Activated naive CD8-positive, alpha-beta T cell treated with anti-CD3 and anti-CD28 coated beads, Interleukin-2, amount 10 ng/mL, durations not matched to agents 7 days and 5 days (primary cell): ENCODE results near the gene CELSR3. TPM values are rescaled to one million over a fixed set of nuclear protein-coding genes. Genes with fewer than 3 reads are reported as not detected.

Experiments
- ATAC-seq: fragments of 150-1000 bp; cut with Tn5 transposase; one replicate; pipeline ENCODE4 v1.10.0; 2021; ENCODE audit warnings: low read depth, moderate library complexity
- POLR2A ChIA-PET: fragments of 350-600 bp; sonication (Branson Sonifier 250); formaldehyde crosslinking; loops from one replicate; lab custom pipeline; 2021; ENCODE audit warnings: antibody characterized with exemption; lab: Charles Lee
- DNase-seq: peaks from one replicate; pipeline ENCODE4 v3.0.0; 2021
- H3K27ac Mint-ChIP-seq: one replicate; pipeline ENCODE4 v1.8.0; 2022; ENCODE audit warnings: mild to moderate bottlenecking, mixed read lengths
- H3K27me3 Mint-ChIP-seq: one replicate; pipeline ENCODE4 v1.8.0; 2022; ENCODE audit warnings: mild to moderate bottlenecking, moderate library complexity, mixed read lengths
- H3K36me3 Mint-ChIP-seq: one replicate; pipeline ENCODE4 v1.8.0; 2021; ENCODE audit warnings: mild to moderate bottlenecking, mixed read lengths
- H3K4me1 Mint-ChIP-seq: one replicate; pipeline ENCODE4 v1.8.0; 2021; ENCODE audit warnings: mixed read lengths
- H3K4me3 Mint-ChIP-seq: one replicate; pipeline ENCODE4 v1.8.0; 2022; ENCODE audit warnings: mild to moderate bottlenecking, moderate library complexity, mixed read lengths
- H3K9me3 Mint-ChIP-seq: one replicate; pipeline ENCODE4 v1.8.0; 2021; ENCODE audit warnings: mixed read lengths
- total RNA-seq, 2 experiments: library from RNA; stranded (reverse); gene quantifications; one replicate each; pipeline ENCODE4 v1.2.3, GENCODE V29; 2021

The CELSR3 gene
- total RNA-seq, 2 experiments from 2014 or later = 15.6 to 16.2 TPM

- POLR2A ChIA-PET = no interaction called here
- peaks cover 14% of the 10 kb centered on the region for H3K36me3 Mint-ChIP-seq
- ATAC-seq (no peak), DNase-seq (no peak)
- no peak overlapping the region for H3K27ac Mint-ChIP-seq
- H3K4me3 Mint-ChIP-seq = no peak overlapping the region
- no peaks in the 10 kb centered on the region for H3K9me3 Mint-ChIP-seq
- H3K4me1 Mint-ChIP-seq = peaks cover 2% of the 10 kb centered on the region
- H3K27me3 Mint-ChIP-seq = no peaks in the 10 kb centered on the region
Observed at GRCh38 chr3:48693826-48694225, 31.1 kb upstream of the CELSR3 start.

- Mint-ChIP-seq H3K9me3 (no peaks in the 10 kb centered on the region), H3K36me3 (peaks cover 15% of the 10 kb centered on the region), H3K27me3 (no peaks in the 10 kb centered on the region), H3K4me3 (no peak overlapping the region), H3K27ac (no peak overlapping the region), H3K4me1 (peaks cover 2% of the 10 kb centered on the region)
- ATAC-seq (no peak), DNase-seq (no peak)
- POLR2A ChIA-PET = interaction anchor here (0.5 kb wide), 1 partner anchor 317 kb away, joined by 3 read pairs; no protein-coding TSS in a partner anchor
Observed at GRCh38 chr3:48692551-48692950, 29.9 kb upstream of the CELSR3 start.

GRCh38 chr3:48690846-48691458 lies 28.3 kb upstream of the CELSR3 start:
- Mint-ChIP-seq H3K4me3 (no peak overlapping the region), H3K4me1 (peaks cover 7% of the 10 kb centered on the region), H3K9me3 (no peaks in the 10 kb centered on the region), H3K36me3 (peaks cover 16% of the 10 kb centered on the region), H3K27me3 (no peaks in the 10 kb centered on the region), H3K27ac (no peak overlapping the region)
- DNase-seq = no peak
- POLR2A ChIA-PET = no interaction called here
- ATAC-seq = no peak

- ATAC-seq = no peak
- Mint-ChIP-seq H3K27me3 (no peaks in the 10 kb centered on the region), H3K36me3 (peaks cover 9% of the 10 kb centered on the region), H3K27ac (no peak overlapping the region), H3K9me3 (no peaks in the 10 kb centered on the region), H3K4me1 (peaks cover 13% of the 10 kb centered on the region), H3K4me3 (no peak overlapping the region)
- no peak for DNase-seq
- POLR2A ChIA-PET = no interaction called here
Observed at GRCh38 chr3:48689384-48689783, 26.7 kb upstream of the CELSR3 start.

- Mint-ChIP-seq H3K36me3 (peaks cover 11% of the 10 kb centered on the region), H3K27ac (no peak overlapping the region), H3K27me3 (no peaks in the 10 kb centered on the region), H3K4me1 (peaks cover 17% of the 10 kb centered on the region), H3K9me3 (no peaks in the 10 kb centered on the region), H3K4me3 (no peak overlapping the region)
- POLR2A ChIA-PET = no interaction called here
- DNase-seq (no peak), ATAC-seq (no peak)
Observed at GRCh38 chr3:48688737-48689075, 26.0 kb upstream of the CELSR3 start.

- Mint-ChIP-seq H3K4me3 (no peak overlapping the region), H3K27ac (no peak overlapping the region), H3K27me3 (no peaks in the 10 kb centered on the region), H3K36me3 (peaks cover 13% of the 10 kb centered on the region), H3K4me1 (peaks cover 22% of the 10 kb centered on the region), H3K9me3 (no peaks in the 10 kb centered on the region)
- POLR2A ChIA-PET = no interaction called here
- ATAC-seq = no peak
- DNase-seq = no peak
Observed at GRCh38 chr3:48688032-48688736, 25.5 kb upstream of the CELSR3 start.

- H3K27ac Mint-ChIP-seq = no peak overlapping the region
- H3K4me1 Mint-ChIP-seq = peaks cover 21% of the 10 kb centered on the region
- no peak for DNase-seq
- POLR2A ChIA-PET = no interaction called here
- ATAC-seq = no peak
- H3K36me3 Mint-ChIP-seq = peaks cover 14% of the 10 kb centered on the region
- no peak overlapping the region for H3K4me3 Mint-ChIP-seq
- H3K9me3 Mint-ChIP-seq = no peaks in the 10 kb centered on the region
- H3K27me3 Mint-ChIP-seq = no peaks in the 10 kb centered on the region
Observed at GRCh38 chr3:48687220-48687678, 24.6 kb upstream of the CELSR3 start.

GRCh38 chr3:48686538-48687219 lies 24.0 kb upstream of the CELSR3 start:
- Mint-ChIP-seq H3K36me3 (peaks cover 18% of the 10 kb centered on the region), H3K4me3 (peak overlapping the region; percentile 94), H3K4me1 (peaks cover 21% of the 10 kb centered on the region), H3K9me3 (no peaks in the 10 kb centered on the region), H3K27ac (peak overlapping the region; percentile 94), H3K27me3 (no peaks in the 10 kb centered on the region)
- ATAC-seq (no peak), DNase-seq (no peak)
- POLR2A ChIA-PET = interaction anchor here (0.9 to 1.2 kb wide), 4 partner anchors 30 to 129 kb away, joined by 3 read pairs; partner anchors contain the start of gene IP6K2

GRCh38 chr3:48685603-48686511 lies 23.2 kb upstream of the CELSR3 start, which contains the start of gene NCKIPSD:
Gene NCKIPSD, minus strand, starts transcription at chr3:48685915. Its CDS starts 108 bp downstream, at chr3:48685807.
- ATAC-seq (peak; percentile 85), DNase-seq (peak; percentile 96)
- peaks cover 18% of the 10 kb centered on the region for H3K36me3 Mint-ChIP-seq
- no peaks in the 10 kb centered on the region for H3K27me3 Mint-ChIP-seq
- POLR2A ChIA-PET = interaction anchor here (0.6 to 1.2 kb wide), 7 partner anchors 14 to 128 kb away, joined by 3 to 4 read pairs (median 3); partner anchors contain the start of gene IP6K2
- H3K27ac Mint-ChIP-seq = peak within 1 kb of the TSS; percentile 94
- peak within 1 kb of the TSS; percentile 94 for H3K4me3 Mint-ChIP-seq
- no peaks in the 10 kb centered on the region for H3K9me3 Mint-ChIP-seq
- peaks cover 21% of the 10 kb centered on the region for H3K4me1 Mint-ChIP-seq

- peaks cover 21% of the 10 kb centered on the region for H3K4me1 Mint-ChIP-seq
- no peak for ATAC-seq
- H3K9me3 Mint-ChIP-seq = no peaks in the 10 kb centered on the region
- POLR2A ChIA-PET = interaction anchor here (0.5 to 1.2 kb wide), 6 partner anchors 14 to 408 kb away, joined by 3 to 6 read pairs (median 3); partner anchors contain the start of genes IP6K2 and QRICH1
- H3K27me3 Mint-ChIP-seq = no peaks in the 10 kb centered on the region
- peaks cover 21% of the 10 kb centered on the region for H3K36me3 Mint-ChIP-seq
- no peak for DNase-seq
- peak overlapping the region; percentile 94 for H3K27ac Mint-ChIP-seq
- H3K4me3 Mint-ChIP-seq = peak overlapping the region; percentile 94
Observed at GRCh38 chr3:48685293-48685602, 22.6 kb upstream of the CELSR3 start.

- POLR2A ChIA-PET = interaction anchor here (0.5 to 0.7 kb wide), 3 partner anchors 13 to 409 kb away, joined by 3 to 6 read pairs (median 4); partner anchors contain the start of gene QRICH1
- Mint-ChIP-seq H3K27me3 (no peaks in the 10 kb centered on the region), H3K4me3 (peak overlapping the region; percentile 94), H3K27ac (peak overlapping the region; percentile 94), H3K9me3 (no peaks in the 10 kb centered on the region), H3K36me3 (peaks cover 23% of the 10 kb centered on the region), H3K4me1 (peaks cover 22% of the 10 kb centered on the region)
- ATAC-seq (no peak), DNase-seq (no peak)
Observed at GRCh38 chr3:48684480-48685143, 21.9 kb upstream of the CELSR3 start.

GRCh38 chr3:48684054-48684349 lies 21.3 kb upstream of the CELSR3 start:
- DNase-seq (no peak), ATAC-seq (no peak)
- POLR2A ChIA-PET = interaction anchor here (1.0 kb wide), 1 partner anchor 33 kb away, joined by 4 read pairs; the partner anchor contains the start of gene IP6K2
- H3K36me3 Mint-ChIP-seq = peaks cover 23% of the 10 kb centered on the region
- peak overlapping the region; percentile 94 for H3K4me3 Mint-ChIP-seq
- H3K27ac Mint-ChIP-seq = peak overlapping the region; percentile 67
- H3K4me1 Mint-ChIP-seq = peaks cover 23% of the 10 kb centered on the region
- no peaks in the 10 kb centered on the region for H3K27me3 Mint-ChIP-seq
- H3K9me3 Mint-ChIP-seq = no peaks in the 10 kb centered on the region
